GM19452 (cell line): ENCODE data around the gene PANK2.

ENCODE experiments used
- ATAC-seq: cut with Tn5 transposase; IDR thresholded peaks from one replicate; pipeline ENCODE4 v1.9.1; 2021; ENCODE audit not compliant: unreplicated experiment

Gene PANK2

DNA sequence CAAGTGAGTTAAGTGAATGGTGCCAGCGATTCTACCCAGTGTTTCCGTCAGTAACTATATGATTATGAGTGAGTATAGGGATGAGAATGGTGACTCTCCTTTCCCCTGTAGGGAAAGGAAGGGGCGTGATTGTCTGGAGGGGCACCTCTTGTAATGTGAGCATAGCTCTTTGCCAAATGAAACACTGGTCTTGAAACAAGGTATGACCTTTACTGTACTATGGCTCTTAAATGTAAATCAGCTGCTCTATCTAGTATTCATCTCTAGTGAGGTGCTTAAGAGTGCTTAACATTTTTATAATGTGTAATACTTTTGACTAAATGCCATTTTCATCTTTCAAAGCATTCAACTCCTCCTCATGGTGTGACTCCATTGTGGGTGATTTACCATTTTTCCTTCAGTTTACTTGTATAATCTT, 11.0 kb downstream of the PANK2 start:
- ATAC-seq: no peak

DNA sequence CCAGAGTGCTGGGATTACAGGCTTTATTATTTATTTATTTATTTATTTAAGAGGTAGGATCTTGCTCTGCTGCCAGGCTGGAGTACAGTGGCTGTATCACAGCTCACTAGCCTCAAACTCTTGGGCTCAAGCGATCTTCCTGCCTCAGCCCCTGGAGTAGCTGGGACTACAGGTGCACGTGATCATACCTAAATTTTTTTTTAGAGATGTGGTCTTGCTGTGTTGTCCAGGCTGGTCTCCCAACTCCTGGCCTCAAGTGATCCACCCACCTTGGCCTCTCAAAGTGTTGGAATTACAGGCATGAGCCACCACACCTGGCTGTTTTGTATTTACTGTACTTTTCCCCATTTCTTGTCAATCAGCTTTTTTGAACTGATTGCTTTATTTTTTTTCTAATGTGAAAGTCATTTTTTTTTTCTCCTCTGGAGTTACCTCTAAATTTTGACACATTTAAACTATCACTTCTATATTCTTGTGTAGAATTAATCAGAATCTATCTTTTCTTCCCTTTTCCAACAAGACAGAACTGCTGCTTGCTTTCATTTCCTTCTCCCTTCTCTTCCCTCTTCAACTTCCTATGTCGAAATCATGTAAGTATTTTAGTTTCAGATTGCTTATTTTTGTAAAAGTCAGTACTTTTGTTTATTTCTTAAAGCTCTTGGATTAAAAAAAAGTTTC, 12.0 kb downstream of the PANK2 start:
- no peak for ATAC-seq

DNA sequence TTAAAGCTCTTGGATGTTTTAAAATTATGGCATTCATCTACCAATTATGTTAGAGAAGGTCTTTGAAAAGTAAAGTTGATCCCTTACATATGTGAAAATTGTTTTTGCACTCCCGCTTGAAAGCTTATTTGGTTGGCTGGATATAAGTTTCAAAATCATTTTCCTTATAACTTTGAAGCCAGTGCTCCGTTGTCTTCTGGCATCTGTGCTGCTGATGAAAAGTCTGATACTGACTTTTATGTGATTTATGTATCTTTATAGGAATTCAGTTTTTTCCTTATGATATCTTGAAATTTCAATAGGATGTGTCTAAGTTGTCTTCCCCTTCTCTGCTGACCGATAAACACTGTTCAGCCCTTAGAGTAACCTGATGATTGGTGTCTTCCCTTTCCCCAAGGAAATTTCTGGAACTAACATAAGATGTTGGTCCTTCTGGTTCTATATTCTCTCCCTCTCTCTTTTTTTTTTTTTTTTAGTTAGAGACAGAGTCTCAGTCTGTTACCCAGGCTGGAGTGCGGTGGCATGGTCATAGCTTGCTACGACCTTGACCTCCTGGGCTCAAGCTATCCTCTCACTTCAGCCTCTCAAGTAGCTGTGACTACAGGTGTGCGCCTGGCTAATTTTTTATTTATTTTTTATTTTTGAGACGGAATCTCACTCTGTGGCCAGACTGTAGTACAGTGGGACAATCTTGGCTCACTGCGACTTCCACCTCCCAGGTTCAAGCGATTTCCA, 12.7 kb downstream of the PANK2 start:
- no peak for ATAC-seq

DNA sequence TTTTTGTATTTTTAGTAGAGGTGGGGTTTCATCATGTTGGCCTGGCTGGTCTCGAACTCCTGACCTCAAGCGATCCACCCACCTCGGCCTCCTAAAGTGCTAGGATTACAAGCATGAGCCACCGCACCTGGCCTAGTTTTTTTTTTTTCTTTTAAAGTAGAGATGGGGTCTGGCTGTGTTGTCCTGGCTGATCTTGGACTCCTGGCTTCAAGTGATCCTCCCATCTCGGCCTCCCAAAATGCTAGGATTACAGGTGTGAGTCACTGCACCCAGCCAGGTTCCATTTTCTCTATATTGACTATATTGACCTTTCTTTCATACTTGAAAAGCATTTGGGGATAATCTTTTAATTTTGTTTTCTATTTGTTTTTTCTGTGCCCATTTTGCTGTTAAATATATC, 13.3 kb downstream of the PANK2 start:
- no peak for ATAC-seq

DNA sequence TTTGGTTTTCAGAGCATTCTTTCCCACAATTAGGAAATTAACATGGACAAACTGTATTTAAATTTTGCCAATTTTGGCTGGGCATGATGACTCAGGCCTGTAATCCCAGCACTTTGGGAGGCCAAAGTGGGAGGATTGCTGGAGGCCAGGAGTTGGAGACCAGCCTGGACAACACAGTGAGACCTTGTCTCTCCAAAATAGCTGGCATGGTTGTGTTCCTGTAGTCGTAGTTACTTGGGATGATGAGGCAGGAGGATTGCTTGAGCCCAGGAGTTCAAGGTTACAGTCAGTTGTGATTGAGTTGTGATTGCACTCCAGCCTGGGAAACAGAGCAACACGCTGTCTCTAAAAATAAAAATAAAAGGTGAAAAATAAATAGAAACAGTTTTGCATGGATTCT, 15.0 kb downstream of the PANK2 start:
- ATAC-seq: no peak

DNA sequence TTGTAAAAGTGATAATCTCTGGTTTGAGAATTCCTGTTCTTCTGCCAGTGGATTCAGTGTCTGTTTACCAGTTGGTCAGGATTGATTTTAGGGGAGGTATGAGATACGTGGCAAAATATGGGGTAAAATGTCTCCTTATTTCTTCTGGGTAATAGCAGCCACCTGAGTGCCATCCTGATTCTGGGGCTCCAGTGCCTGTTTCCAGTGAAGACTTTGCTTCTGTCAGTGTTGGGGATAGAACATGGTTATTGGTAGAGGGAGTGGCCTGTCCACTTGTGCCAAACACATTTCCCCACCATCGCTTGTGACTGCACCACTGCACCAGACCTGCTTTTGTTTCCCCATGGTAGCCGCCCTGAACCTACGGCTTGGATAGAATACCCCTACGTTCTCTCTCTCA, 15.7 kb downstream of the PANK2 start:
- ATAC-seq: no peak

DNA sequence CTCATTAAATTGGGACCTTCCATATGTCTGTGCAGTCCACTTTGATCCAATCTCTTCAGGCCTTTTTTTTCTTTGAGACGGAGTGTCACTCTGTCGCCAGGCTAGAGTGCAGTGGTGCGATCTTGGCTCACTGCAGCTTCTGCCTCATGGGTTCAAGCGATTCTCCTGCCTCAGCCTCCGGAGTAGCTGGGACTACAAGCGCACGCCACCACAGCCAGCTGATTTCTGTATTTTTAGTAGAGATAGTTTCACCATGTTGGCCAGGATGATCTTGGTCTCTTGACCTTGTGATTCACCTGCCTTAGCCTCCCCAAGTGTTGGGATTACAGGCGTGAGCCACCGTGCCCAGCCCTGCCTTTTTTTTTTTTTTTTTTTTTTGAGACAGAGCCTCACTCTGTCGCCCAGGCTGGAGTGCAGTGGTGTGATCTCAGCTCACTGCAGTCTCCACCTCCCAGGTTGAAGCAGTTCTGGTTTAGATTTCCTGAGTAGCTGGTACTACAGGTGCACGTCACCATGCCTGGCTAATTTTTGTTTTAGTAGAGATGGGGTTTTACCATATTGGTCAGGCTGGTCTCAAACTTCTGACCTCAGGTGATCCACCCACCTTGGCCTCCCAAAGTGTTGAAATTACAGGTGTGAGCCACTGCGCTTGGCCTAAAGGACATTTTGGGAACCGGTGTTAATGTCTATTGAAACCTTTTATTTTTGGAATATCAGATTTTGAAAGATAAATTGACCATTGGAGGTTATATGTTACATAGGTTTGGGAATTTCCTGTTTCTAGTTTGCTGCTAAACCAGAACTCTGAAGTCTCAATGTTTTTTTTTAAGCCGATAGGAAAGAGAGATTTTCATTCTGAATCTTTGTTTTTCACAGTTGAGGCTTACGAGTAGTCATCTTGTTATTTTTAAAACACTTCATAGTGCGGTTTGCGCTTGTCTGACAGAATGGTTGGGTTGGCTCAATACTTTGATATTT, 17.8 kb downstream of the PANK2 start:
- ATAC-seq: peak; percentile 88

DNA sequence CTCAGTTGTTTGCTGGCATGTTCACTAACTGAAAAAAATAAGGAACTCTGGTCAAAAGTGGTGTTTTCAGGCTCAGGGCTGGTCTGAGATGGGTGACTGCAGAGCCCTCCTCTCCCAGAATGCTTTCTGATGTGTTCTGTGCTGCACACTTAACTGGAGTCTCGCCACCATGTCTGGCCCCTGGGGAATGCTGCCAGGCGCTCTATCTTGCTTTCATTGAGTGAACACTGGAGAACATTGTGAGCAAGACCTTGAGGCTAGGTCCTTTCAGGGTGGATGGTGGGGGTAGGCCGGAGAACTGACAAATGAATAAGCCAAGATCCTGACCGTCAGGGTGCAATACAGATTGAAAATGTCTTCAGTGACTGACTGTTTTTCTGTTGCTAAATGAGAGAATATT, 19.5 kb downstream of the PANK2 start:
- ATAC-seq: no peak

DNA sequence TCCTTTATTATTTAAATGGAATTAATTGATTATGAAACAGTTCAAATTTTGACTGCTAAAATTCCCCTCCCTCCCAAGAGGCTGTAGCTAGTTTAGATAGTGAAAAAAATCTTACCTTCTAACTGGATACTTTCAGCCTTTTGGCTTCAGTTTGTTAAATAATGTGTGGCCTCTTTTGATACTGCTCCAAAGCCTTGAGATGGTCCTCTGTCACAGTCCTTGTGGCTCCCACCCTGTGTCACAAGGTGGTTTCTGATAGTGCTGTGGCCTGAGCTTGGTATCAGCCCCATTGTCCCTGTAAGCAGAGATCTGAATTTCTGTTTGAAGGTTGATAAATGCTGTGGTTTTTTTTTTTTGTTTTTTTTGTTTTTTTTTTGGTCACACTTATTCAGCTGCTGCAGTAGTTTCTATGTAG, 20.8 kb downstream of the PANK2 start:
- ATAC-seq: no peak

DNA sequence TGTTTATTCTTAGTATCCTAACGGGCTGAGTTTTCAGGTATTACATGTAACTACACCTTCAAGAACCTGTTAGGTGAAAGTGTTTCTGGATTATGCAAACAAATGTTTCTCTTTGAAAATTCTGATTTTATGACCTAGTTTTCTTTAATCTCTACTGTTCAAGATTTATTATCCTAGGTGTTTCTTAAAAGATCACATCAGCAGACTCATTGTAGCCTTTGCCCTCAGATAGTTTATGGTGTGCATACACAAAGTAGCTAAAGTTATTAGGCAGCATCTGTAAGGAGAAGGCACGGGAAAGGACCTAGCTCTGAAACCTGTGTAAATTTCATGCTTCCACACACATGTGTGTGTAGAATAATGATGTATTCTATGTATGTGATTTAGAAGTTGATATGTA, 21.7 kb downstream of the PANK2 start:
- no peak for ATAC-seq

DNA sequence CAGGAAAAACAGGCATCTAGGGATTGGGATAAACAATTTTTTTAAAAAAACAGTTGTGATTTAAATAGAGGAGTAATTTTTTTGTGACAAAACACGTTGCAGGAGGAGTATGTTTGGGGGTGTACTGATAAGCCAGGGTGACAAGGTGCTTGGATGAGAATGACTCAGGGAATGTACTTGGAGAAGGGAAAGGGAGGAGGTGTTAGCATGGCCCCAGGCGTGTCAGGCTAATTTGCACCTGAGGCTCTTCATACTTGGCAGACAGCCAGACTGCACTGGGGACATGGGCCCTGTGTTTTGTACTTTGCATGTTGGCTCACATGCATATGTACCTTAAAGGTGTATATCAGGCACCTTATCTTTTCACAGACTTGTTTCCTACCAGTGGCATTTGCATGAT, 22.8 kb downstream of the PANK2 start:
- ATAC-seq: no peak

DNA sequence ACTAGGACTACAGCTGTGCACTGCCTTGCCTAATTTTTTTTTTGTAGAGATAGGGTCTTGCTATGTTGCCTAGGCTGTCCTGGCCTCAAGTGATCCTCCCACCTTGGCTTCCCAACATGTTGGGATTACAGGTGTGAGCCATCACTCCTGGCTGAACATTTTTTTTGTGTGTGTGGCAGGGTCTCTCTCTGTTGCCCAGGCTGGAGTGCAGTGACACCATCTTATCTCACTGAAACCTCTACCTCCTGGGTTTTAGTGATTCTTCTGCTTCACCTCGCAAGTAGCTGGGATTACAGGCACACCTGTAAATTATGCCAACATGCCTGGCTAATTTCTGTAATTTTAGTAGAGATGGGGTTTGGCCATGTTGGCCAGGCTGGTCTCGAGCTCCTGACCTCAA, 25.3 kb downstream of the PANK2 start:
- ATAC-seq: no peak

DNA sequence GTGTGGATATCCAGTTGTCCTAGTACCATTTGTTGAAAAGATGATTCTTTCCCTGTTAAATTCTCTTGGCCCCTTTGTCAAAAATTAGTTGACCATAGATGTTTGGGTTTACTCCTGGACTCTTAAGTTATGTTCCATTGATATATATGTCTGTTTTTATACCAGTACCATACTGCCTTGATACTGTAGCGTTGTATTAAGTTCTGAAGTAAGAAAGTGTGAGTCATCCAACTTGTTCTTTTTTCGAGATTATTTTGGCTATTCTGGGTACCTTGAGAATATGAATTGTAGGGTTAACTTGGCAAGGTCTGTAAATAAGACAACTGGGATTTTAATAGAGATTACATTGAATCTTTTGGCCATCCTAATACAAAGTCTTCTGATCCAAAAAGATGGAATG, 26.5 kb downstream of the PANK2 start:
- ATAC-seq: no peak

DNA sequence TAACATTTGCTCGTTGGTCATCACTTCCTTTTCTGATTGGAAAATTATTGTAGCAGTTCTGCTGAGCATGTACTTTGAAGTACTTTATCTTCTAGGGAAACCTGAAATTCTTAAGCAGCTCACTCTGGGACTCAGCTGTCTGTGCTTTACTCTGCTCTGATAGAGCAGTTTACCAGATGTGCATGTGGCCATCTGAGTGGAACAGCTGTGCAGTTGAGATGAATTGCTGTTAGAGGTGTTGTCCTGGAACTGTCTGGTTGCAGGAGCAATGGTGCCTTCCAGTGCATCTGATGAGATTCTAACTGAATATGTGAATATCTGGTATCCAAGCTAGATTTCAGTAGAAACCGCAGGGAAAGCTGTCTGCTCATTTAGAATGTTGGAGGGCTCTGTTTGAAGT, 27.2 kb downstream of the PANK2 start:
- no peak for ATAC-seq

DNA sequence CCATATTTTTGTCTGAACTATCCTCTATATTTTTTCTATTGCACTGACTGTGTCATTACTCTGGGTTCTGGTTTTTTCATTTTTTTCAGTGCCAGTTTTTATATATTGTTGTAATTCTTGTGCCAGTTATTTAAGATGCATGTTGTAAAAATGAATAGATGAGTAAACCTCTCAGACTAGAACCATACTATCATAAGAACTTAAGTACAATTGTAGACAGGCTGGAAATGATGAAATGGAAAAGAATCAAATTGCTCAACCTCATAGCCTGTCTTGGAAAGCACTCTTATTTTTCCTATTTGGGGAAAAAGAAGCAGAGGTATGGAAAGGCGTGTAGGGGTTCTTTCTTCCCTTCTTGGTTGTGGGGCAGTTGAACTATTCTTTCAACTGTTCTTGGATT, 30.2 kb downstream of the PANK2 start:
- no peak for ATAC-seq

DNA sequence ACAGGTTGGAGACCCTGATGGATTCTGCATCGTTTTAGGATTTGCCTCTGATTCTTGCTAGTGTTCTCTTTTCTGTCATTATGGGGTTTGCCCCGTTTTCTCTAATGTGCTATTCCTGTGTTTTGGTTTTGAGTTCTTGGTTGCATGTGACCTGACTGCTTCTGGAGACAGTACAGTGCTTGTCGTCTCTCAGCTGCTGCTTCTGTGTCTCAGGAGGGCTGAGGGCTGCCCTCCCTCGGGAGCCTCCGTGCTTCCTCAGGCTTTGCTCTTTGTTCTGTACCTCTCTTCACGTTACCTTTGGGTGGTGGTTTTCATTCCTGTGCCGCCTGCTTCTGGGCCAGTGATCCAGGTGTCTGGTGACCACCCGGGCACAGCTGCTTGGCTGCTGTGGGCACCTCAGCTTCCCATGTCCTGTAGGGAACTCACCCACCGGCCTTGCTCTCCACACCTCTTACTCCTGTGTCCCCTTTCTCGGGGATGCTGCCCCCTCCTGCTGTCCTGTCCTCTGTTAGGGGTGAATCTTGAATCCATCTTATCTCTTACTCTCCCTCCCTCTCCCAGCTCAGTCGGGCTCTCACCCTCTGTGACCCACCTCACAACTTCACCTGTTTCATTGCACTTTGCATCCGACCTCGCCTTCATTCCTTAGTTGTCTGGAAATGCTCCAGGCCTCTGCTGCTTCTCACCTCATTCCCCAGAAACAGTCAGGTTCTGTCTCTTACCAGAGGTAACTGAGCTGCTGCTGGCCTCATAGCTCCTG, 33.2 kb downstream of the PANK2 start:
- no peak for ATAC-seq

DNA sequence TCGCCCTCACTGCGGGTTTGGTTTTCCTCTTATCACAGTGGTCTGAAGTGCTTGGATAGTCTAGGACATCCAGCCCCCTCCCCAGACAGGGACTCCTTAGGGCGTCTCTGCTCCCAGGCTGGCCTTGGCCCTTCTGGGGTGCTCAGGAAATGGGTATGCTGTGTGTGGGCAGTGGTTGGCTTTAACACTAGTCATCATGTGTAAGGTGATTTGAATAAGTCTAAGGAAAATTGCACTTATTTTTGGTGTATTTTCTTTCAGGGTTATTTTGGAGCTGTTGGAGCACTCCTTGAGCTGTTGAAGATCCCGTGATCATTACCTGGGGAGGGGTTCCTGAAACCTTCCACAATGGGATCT, 33.8 kb downstream of the PANK2 start:
- no peak for ATAC-seq

DNA sequence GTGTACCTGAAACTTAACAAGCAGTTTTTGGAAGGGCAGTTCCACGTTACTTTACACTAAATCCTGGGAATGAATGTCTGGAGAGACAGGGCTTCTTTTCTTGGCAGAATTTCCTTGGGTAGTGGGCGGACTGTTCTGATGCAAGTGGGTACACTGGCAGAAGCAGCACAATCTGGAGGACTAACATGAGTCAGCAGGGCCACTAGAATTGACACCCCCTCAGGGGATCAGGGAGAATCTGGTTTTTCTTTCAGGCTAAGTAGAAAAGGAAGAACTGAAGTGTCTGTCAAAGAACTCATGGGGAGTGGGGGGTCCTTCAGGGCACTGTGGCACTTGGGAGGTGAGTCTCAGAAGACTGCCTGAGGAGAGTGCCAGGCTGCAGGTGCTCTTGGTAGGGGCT, 34.6 kb downstream of the PANK2 start:
- ATAC-seq: no peak

DNA sequence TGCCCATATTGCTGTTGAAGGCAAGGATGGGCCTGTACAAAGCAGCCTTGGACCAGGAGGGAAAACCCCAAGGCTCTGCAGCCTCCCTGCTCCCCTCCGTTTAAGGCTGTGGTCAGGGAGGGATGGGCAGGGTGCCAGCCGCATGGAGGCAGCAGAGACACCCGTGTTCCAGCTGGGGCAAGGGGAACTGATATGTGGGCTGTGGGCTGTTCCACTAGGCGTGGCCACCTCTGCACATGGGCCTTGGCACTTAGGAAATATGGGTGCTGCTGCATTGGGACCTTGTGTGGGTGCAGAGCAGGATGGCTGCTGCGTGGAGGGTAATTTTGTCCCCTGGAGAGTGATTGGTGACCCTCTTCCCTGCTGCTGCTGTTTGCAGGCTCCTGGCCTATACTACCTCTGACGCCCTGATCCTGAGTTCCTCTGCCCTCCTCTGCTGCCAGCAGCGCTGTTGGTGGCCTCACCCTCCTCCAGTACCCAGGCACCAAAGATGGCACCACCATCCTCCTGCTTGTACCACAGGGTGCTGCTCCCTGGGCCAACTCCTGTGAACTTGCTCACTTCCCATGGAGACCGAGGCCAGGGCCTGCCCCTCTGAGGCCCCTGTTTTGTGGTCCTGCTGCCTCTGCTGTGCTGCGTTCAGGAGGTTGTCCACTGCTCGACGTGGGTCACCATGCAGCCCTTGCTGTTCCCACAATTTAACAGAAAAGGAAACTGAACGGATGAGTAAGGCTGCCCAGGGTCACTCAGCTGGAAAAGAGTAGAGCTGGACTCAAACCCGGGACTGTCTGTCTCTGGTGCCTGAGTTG, 35.3 kb downstream of the PANK2 start:
- no peak for ATAC-seq

DNA sequence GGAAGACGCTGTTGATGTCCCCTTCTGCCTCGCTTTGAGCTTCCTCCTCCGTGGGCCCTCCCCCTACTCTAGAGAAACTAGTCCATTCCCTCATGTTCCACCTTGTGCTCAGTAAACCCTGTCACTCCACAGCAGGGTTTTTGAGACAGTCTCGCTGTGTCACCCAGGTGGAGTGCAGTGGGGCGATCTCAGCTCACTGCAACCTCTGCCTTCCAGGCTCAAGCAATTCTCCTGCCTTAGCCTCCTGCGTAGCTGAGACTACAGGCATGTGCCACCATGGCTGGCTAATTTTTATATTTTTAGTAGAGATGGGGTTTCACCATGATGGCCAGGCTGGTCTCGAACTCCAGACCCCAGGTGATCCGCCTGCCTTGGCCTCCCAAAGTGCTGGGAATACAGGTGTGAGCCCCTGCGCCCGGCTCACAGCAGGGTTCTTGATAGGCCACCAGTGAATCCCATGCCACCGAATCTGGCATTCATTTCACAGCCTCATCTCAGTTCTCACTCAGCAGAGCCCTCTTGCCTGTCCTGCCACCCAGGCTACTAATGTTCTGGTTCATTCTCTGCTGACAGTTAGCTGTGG, 36.0 kb downstream of the PANK2 start:
- no peak for ATAC-seq
